ENCODE measurements around the gene TICRR. TPM values are rescaled to one million over a fixed set of nuclear protein-coding genes. Genes with fewer than 3 reads are reported as not detected.

TICRR gene
- total and polyA plus RNA-seq, 4 donors = under 0.01 to 7.3 (median 0.15) TPM

GRCh38 chr15:89586651-89587050, 11.4 kb downstream of the TICRR start:
- H3K4me1 ChIP-seq (ENCODE audit: control insufficient read depth in 4 of 4, insufficient read depth in 4 of 4, low read length in 3 of 4) = no peaks in the 10 kb centered on the region
- no peaks in the 10 kb centered on the region for H3K27me3 ChIP-seq (ENCODE audit: control insufficient read depth in 4 of 4, insufficient read depth in 4 of 4, low read length in 3 of 4)
- H3K27ac ChIP-seq (ENCODE audit: low read depth in 1 of 2, low read length in 2 of 2) = no peak overlapping the region
- no peak overlapping the region for H3K4me3 ChIP-seq (ENCODE audit: low read depth in 1 of 3, low read length in 3 of 3)
- no peaks in the 10 kb centered on the region for H3K36me3 ChIP-seq (ENCODE audit: control insufficient read depth in 4 of 4, insufficient read depth in 3 of 4, low read depth in 1 of 4, low read length in 3 of 4)
- WGBS = 98% methylated on average over 2 of the region's 2 CpGs
- TF ChIP-seq ATF3 (IDR thresholded peaks at IDR 0.05) = no peak
- no peak for TF ChIP-seq NR2F2 (IDR thresholded peaks at IDR 0.05)
- TF ChIP-seq RXRA (IDR thresholded peaks at IDR 0.05) = no peak
- no peak for TF ChIP-seq HNF4G (IDR thresholded peaks at IDR 0.05)
- TF ChIP-seq HNF4A (conservative IDR thresholded peaks at IDR 0.05) = no peak
- no peak for TF ChIP-seq SP1 (IDR thresholded peaks at IDR 0.05)
- TF ChIP-seq EGR1 (IDR thresholded peaks at IDR 0.05; ENCODE audit: low read depth in 2 of 2) = no peak
- no peak for TF ChIP-seq FOXA1 (IDR thresholded peaks at IDR 0.05)
- no peak for TF ChIP-seq REST (IDR thresholded peaks at IDR 0.05)
- TF ChIP-seq MAX (IDR thresholded peaks at IDR 0.05) = no peak
- no peak for TF ChIP-seq ZBTB33 (IDR thresholded peaks at IDR 0.05)
- TF ChIP-seq YY1 (IDR thresholded peaks at IDR 0.05) = no peak
- H3K9ac ChIP-seq (ENCODE audit: low read depth in 1 of 2, low read length in 2 of 2) = no peak overlapping the region
- DNase-seq (ENCODE audit: low spot score) = no peak
- no peaks in the 10 kb centered on the region for H3K9me3 ChIP-seq (ENCODE audit: control insufficient read depth in 4 of 4, low read length in 3 of 4)

- Histone ChIP-seq H3K27ac (ENCODE audit: low read depth in 1 of 2, low read length in 2 of 2) (no peak overlapping the region), H3K9ac (ENCODE audit: low read depth in 1 of 2, low read length in 2 of 2) (no peak overlapping the region), H3K36me3 (ENCODE audit: control insufficient read depth in 4 of 4, insufficient read depth in 3 of 4, low read depth in 1 of 4, low read length in 3 of 4) (no peaks in the 10 kb centered on the region), H3K9me3 (ENCODE audit: control insufficient read depth in 4 of 4, low read length in 3 of 4) (no peaks in the 10 kb centered on the region), H3K27me3 (ENCODE audit: control insufficient read depth in 4 of 4, insufficient read depth in 4 of 4, low read length in 3 of 4) (no peaks in the 10 kb centered on the region), H3K4me1 (ENCODE audit: control insufficient read depth in 4 of 4, insufficient read depth in 4 of 4, low read length in 3 of 4) (no peaks in the 10 kb centered on the region), H3K4me3 (ENCODE audit: low read depth in 1 of 3, low read length in 3 of 3) (no peak overlapping the region)
- TF ChIP-seq TAF1 (conservative IDR thresholded peaks at IDR 0.05) (no peak), HNF4G (IDR thresholded peaks at IDR 0.05) (no peak), GABPA (IDR thresholded peaks at IDR 0.05 in 1 of 2, conservative IDR thresholded peaks at IDR 0.05 in 1 of 2) (no peak), MAX (IDR thresholded peaks at IDR 0.05) (no peak), ATF3 (IDR thresholded peaks at IDR 0.05) (no peak), NR2F2 (IDR thresholded peaks at IDR 0.05) (no peak), FOXA1 (IDR thresholded peaks at IDR 0.05) (no peak), HNF4A (conservative IDR thresholded peaks at IDR 0.05) (no peak), FOXA2 (IDR thresholded peaks at IDR 0.05) (no peak), REST (IDR thresholded peaks at IDR 0.05) (no peak), RXRA (IDR thresholded peaks at IDR 0.05) (no peak)
- no peak for DNase-seq (ENCODE audit: low spot score)
- 85% methylated on average over 4 of the region's 4 CpGs for WGBS
These were observed 12.7 kb downstream of the TICRR start for GRCh38 chr15:89587955-89588354.

Measured in liver (tissue), 9 donors.